GM19240 (cell line): ENCODE results near the gene RAMP3.
"Not testable (repeated sequence)": the region's sequence is repeated elsewhere in the genome, so short reads cannot be mapped to it uniquely, and the experiment has no call there.

Experiments used
- DNase-seq: peaks from one replicate; pipeline ENCODE4 v3.0.0; 2011; ENCODE audit warnings: low spot score; ENCODE audit not compliant: insufficient read length

The RAMP3 gene

DNA sequence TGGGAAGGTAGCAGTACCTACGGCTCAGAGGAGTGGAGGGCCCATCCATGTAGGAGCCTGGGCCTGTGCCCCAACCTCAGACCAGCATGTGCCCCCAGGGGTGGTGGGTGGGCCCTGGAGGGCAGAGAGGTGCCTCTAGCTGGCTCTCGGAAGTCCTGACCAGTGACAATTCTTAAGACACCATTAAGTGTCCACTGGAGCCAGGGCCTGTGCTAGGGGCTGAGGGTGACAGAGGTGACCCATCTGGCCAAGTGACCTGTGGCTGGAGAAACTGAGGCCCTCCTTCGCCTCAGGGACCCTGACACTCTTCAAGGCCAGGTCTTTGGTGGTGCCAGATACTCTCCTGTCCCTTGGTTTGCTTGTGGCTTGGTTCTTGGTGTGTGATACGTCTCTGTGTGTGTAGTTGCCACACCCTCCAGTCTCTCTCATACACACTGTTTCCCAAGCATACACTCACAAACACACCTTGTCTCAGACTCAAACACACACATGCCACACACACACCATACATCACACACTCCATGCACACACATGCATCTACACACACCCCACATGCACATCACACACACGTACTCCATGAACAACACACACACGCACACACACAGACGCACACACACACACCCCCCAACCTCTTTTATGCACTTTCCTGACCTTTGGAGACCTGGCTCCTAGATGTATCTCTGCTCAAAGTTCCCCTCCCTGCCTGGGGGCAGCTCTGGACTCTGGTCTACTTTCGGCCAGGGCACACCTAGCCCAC lies 897 bp upstream of the RAMP3 start:
- DNase-seq = no peak

DNA sequence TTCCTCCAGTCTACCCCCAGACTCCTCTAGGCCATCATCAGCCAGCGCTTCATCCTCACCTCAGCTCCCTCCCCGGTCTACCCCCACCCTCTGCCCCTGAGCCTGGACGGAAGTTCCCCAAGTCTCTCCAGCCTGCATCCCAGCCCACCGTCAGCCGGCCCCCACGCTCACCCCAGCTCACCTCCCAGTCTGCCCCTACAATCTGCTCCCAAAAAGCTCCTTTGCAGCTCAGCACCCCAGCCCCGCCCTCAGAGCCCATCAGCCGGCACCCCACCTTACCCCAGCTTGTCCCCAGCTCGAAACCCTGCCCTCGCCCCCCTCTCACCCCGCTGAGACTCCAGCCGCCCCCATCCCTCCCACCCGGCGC lies 322 bp upstream of the RAMP3 start:
- DNase-seq = no peak

DNA sequence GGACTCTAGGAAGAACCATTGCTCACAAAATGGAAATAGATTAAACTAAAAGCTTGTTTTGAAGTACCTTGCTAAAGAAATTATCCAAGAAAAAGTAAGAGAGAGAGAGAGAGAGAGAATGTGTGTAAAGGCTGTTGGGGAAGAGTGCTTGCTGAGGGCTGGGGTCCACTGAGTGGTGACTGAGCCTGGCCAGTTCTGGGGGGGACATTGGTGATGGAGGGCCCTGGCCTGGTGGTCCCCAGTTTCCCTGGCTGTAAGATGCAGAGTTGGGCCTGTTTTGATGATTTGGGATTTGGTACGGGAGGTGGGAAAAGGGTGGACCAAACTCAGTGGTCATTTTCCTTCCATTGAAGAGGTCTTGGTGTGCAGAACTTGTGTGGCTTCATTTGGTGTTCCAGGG lies 880 bp downstream of the RAMP3 start:
- no peak for DNase-seq

DNA sequence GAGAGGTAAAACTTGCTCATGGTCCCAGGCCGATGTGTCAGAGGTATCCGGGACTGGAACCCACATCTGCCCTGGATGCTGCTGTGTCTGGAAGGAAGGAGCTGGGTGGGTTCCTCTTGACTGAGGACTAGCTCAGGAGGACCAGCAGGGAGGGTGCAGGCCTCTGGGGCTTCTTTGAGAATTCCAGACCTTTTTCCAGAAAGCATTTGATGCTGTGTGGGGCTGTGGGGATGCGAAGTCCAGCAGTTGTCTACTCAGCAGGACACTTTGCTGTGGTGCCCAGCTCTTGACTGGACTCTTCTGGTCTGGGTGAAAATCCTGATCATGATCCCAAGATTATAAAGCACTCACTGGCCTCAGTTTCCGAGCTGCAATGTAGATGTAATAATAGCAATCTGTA lies 1.7 kb downstream of the RAMP3 start:
- no peak for DNase-seq

DNA sequence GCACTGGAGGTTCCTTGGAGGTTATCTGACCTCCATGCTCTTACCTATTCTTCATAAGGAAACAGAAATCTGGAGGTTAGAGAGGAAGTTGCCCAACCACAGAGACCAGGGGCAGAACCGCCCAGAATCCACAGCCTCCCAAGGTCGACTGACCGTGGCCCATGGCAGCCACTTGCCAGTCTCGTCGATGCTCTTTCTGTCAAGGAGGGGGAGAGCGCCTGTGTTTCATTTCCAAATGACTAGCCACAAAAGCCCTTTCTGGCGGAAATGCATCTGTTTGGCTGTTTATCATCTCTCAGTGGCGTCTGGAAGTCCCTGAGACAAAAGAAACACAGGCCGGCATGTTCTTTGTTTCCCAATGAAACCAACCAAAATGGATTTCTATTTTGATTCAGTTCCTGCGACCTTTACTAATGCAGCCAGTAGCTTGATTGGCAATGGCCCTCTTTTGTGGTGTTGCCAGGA lies 2.9 kb downstream of the RAMP3 start:
- DNase-seq = peak; percentile 41

DNA sequence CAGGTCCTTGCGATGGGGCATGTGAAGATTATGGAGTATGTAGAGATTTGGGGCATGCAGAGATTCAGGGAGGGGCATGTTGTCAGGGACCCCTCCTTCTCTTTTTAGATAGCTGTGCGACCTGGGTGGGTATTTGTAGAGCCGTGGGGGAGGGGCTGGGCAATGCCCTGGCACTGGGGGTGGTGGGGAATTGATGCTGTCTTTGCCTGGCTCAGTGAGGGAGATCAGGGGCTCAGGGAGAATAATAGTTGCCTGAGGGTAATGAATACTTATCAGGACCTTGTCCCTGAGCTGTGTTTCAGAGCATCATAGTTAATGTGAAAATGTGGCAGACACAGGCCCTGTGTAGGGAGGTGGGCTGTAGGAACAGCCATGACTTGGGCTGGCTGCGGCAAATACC lies 3.5 kb downstream of the RAMP3 start:
- DNase-seq = no peak

DNA sequence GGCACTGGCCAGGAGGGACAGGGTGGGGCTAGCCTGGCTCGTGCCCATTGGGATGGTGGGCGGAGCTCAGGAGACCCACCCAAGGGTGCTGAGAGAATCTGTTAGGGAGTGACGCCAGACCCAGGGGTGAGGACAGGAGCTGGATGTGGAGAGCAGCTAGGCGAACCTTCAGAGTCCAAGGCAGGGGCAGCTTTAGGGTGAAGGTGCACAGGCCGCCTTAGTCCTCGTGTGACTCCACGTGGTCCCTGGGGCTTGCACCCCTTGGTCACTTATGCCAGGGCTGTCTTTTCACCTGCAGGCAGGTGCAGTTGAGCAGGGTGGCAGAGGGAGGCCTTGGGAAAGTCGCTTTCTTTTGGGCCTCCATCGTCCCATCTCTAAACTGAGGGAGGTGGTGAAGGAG lies 4.3 kb downstream of the RAMP3 start:
- no peak for DNase-seq

DNA sequence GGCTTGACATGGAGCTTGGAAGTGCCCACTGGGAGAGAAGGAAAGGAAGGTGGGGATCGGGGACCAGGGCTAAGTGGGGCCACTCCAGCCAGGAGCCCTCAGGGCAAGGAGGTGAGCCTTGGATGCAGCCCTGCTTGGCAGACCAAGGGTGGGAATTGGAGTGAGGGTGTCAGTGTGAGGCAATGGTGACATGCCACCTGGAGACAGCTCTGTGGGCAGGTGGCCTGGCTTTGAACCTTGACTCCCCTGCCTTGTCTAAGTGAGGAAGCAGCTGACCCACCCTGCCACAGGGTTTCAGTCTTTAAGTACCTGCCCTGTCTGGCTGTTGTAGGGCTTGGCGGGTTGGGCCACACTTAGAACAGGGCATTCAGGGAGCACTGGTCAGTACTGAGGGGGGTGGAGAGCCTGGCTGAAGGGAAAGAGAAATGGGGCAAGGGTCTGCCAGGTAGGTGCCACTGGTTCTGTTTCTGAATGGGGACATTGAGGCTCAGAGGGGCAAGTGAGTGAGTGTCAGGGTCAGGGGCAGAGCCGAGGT lies 4.8 kb downstream of the RAMP3 start:
- no peak for DNase-seq

DNA sequence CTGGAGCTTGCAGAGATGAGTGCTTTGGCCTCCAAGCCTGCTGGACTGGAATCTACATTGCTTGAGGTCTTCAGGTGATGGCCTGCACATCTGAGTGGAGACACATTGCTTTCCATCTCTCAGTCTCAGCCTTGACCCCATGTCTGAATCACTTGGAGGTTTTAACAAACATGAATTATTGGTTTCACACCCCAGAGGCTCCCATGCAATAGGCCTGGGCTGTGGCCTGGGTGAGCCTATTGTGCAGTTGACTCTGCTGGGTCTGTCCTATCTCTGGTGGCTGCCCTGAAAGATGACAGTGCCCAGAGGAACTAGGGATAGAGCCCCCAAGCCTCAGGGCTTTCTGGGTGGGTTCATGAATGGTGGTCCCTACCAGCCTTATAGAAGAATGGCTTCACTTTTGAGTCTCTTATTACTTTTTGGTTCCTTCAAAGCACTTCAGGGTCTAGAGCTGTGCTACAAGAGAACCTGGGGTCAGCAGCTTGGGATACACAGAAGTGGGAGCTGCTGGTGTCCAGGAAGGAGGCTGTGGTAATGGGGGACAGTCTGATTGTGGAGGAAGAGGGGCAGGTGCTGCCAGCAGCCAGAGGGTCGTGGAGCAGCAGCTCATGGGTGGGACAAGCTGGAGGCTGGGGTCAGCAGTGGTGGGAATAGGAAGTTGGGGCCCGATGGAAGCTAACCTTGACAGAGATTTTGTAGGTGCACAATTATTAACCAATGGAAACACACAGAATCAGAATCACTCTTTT lies 5.5 kb downstream of the RAMP3 start:
- DNase-seq = no peak

DNA sequence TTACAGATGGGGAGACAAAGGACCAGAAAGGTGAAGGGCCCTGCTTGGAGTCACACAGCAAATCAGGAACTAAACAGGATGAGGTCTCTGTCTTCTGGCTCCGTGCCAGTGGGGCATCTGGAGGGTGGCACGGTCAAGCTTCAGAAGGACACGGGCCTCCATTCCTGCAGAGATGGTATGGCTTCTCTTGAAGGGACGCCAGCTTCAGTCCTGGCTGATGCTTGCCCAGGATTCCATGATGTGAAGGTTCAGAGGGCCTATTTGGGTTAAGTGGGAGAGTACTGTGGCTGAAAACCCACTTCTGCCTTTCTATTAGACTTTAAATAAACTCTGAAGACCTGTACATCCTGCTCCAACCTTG lies 6.1 kb downstream of the RAMP3 start:
- DNase-seq = no peak

DNA sequence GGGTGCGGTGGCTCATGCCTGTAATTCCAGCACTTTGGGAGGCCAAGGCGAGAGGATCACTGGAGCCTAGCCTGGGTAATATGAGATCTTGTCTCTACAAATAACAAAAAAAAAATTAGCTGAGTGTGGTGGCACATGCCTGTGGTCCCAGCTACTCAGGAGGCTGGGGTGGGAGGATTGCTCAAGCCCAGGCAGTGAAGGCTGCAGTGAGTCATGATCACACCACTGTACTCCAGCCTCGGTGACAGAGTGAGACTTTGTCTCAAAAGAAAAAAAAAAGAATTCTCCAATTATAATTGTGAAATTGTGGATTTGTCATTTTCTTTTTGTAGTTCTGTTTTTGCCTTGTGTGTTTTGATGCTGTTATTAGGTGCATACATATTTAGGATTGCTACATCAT lies 6.7 kb downstream of the RAMP3 start:
- not testable (repeated sequence) for DNase-seq

DNA sequence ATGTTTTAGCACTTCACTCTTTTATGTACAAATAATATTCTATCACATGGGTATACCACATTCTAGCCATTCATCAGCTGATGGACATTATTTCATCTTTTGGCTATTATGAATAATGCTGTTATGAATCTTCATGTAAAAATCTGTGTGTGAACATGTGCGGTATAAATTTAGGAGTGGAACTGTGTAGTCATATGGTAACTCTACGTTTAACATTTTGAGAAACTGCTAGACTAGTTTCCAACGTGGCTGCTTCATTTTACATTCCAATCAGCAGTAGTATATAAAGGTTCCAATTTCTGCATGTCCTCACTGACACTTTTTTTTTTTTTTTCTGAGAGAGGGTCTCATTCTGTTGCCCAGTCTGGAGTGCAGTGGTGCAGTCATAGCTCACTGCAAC lies 8.3 kb downstream of the RAMP3 start:
- DNase-seq = no peak

DNA sequence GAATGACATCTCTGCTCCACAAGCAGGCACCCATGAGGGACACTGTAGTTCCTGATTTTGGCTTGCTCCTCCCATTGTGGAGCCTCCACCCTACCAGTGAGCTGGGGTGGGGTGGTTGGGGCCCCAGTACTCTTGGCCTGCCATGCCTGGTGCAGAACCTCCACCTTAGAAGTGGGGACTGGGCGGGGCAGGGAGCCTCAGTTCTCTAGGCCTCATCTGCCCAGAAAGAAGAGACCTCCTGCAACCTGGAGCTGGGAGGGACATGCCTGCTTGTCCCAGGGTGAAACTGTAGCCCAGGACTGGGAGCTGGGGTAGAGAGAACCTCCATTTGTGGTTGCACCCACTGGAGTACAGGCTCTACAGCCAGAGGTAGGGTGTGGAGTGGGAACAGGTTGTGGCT lies 14.4 kb downstream of the RAMP3 start:
- no peak for DNase-seq

DNA sequence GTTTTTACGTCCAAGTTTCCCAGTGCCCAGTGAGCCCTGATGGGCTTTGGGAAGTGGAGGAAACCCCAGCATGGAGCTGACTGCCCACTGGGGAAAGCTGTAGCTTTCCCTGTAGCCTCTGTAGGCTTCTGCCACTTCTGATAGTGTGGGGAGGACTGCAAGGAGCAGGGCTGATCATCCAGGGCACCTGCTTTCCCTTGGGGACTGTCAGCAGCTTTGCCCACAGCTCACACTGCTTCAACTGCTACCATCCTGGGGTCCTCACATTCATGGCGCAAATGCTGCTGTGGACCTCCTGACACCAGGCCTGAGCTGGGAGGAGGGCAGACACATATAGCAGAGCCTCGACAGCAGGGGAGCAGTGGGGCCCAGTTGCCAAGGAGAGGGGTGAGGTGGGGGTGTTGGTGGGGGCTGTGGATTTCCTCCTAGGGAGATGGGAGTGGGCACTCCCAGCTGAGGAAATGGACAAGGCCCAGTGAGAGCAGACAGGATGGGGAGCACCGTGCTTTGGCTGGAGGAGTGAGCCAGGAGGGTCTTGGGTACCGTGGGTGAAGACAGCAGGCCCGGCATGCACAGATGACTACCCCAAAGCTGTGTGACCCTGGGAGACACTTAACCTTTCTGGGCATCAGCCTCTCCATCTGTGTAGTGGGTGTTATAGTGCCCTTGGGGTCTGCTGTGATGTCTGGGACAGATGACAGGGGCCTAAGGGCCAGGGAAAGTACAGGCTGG lies 16.2 kb downstream of the RAMP3 start:
- no peak for DNase-seq

DNA sequence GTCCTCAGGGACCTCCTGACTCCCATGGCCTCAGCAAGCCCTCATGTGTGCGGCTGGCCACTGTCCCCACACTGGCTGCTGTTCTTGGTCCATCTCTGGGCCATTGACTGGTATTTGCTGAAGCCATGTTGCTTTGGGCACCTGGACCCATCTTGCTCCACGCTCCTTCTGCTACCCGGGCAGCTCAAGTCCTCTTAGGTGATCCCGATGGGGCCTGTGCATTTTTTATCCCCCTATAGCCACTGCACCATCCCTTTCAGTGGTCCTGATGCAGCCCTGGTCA lies 16.7 kb downstream of the RAMP3 start:
- DNase-seq = no peak

DNA sequence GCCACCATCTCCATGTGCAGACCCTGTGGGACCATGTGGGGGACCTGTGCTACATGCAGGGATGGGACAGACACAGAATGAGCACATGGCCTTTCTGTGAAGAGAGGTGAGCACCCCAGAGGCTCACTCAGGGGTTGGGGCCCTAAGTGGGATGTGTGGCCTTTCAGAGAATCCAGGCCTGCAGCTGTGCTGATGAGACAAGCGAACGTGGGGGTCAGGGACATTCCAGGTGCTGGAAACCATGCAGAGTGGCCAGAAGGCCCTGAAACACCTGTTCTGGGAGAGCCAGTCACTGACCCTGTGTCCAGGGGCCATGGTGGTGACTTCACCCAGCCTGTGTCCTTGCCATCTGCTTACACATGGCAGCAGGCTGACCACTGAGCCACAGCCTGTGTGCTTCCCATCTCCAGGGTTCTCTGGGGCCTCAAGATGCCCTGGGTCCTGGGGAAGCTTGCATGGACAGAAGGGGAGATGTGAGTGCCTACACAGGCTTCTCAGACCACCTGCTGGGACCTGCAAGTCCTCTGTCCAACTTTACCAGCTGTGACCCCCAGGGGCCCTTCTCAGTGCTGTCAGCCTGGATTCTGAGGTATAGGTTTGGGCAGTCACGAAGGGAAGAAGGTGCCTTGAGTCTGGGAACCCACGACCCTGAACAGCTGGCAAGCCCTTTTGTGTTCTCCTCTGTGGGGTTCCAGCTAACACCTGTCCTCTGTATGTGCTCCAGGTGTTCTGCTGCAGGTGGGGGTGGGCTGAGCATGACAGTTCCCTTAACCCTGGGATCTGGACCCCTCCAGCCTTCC lies 17.6 kb downstream of the RAMP3 start:
- no peak for DNase-seq

DNA sequence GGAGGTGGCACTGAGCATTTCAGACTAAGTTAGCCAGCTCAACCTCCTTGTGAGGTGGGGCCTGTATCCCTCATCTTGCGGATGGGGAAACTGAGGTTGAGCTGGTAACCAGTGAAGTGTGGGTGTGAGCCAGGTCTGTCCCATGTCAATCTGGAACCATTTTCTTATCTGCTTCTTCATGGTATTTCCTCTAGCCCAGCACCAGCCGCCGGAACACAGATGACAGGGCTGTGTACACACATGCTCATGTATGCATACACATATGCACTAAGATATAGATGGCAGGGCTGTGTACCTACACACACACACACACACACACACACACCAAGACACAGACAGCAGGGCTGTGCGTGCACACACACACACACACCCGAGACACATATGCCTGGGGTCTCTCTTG lies 18.5 kb downstream of the RAMP3 start:
- no peak for DNase-seq

DNA sequence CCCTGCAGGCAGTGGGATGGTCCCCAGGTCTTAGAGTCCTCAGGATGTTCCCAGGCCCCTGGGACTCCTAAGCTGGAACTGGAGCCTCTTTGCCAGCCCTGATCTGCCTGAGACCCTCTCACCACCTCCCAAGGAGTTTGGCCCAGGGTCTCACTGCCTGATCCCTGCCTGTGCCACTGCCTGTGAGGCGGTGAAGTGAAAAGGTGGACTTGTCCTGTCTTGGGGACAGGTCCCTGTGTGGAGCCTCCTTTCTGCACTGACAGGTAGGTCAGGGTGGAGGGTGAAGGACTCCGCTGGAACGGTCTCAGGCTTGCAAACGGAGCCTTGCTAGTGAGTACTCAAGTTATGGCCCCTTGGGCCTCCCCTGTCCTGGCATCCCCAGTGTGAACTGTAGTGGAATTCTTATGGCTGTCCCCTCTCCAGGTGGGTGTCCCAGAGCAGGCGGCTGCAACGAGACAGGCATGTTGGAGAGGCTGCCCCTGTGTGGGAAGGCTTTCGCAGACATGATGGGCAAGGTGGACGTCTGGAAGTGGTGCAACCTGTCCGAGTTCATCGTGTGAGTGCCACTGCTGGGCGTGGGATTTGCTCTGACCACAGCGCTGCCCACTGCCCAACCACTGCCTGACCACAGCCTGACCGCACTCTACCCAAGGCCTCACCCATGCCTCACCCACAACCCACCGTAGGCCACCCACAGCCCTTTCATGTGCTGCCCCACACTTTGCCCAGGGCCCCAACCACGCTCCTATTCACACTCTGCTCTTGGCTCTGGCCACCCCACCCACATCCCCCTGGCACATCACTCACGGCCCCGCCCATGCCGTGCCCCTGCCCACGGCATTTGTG lies 19.5 kb downstream of the RAMP3 start:
- no peak for DNase-seq

DNA sequence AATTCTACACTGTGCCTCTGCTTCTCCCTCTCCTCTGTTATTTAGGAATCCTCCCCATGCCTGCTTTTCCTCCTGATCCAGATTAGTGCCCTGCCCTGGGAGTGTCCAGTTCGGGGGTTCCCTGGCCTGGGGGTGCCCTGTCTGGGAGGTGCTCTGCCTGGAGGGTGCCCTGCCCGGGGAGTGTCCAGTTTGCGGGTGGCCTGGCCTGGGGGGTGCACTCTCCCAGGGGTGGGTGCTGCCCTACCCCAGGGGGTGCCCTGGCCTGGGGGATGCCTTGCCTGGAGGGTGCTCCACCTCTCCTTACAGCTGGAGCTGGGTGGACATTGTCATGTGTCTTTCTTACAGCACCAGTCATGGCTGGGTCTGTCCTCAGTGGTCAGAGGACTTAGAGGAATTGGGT lies 20.2 kb downstream of the RAMP3 start:
- no peak for DNase-seq
